ENCODE results near the gene TMEM243.
"Not testable (repeated sequence)": the region's sequence is repeated elsewhere in the genome, so short reads cannot be mapped to it uniquely, and the experiment has no call there.

The TMEM243 gene

DNA sequence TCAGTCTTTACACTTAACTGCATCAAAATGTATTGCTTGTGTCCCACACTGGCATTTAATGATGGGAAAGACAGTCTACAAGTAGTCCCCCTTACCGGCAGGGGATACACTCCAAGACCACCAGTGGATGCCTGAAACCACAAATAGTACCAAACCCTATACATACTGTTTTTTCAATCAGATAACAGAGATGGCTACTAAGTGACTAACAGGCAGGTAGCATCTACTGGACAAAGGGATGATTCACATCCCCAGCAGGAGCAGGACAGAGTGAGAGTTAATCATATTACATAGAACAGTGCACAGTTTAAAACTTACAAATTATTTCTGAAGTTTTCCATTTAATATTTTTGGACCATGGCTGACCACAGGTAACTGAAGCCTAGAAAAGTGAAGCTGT lies 13.2 kb downstream of the TMEM243 start:
- no peaks in the 10 kb centered on the region for H3K27me3 ChIP-seq (replicated peaks; ENCODE audit: control insufficient read depth, insufficient read depth, low read length)
- H3K36me3 ChIP-seq (ENCODE audit: control insufficient read depth, insufficient read depth, low read length): peaks cover 25% of the 10 kb centered on the region
- TF ChIP-seq, protein P1, sequence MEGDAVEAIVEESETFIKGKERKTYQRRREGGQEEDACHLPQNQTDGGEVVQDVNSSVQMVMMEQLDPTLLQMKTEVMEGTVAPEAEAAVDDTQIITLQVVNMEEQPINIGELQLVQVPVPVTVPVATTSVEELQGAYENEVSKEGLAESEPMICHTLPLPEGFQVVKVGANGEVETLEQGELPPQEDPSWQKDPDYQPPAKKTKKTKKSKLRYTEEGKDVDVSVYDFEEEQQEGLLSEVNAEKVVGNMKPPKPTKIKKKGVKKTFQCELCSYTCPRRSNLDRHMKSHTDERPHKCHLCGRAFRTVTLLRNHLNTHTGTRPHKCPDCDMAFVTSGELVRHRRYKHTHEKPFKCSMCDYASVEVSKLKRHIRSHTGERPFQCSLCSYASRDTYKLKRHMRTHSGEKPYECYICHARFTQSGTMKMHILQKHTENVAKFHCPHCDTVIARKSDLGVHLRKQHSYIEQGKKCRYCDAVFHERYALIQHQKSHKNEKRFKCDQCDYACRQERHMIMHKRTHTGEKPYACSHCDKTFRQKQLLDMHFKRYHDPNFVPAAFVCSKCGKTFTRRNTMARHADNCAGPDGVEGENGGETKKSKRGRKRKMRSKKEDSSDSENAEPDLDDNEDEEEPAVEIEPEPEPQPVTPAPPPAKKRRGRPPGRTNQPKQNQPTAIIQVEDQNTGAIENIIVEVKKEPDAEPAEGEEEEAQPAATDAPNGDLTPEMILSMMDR (IDR thresholded peaks at IDR 0.05; ENCODE audit: insufficient read depth, low read length, poor library complexity, severe bottlenecking): no peak
- H3K4me3 ChIP-seq (replicated peaks; ENCODE audit: low read depth, low read length): no peak overlapping the region
- no peak for DNase-seq (ENCODE audit: extremely low read depth, insufficient read length)

DNA sequence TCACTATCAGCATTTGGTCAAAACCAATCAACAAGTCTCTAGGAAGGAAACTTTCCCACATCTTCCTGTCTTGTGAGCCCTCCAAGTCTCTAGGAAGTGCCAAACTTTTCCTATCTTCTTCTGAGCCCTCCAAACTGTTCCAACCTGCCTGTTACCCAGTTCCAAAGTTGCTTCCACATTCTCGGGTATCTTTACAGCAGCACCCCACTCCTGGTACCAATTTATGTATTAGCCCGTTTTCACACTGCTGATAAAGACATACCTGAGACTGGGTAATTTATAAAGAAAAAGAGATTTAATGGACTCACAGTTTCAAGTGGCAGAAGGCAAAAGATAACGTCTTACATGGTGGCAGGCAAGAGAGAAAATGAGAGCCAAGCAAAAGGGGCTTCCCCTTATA lies 13.8 kb downstream of the TMEM243 start:
- DNase-seq (ENCODE audit: extremely low read depth, insufficient read length); H3K4me3 ChIP-seq (replicated peaks; ENCODE audit: low read depth, low read length); H3K27me3 ChIP-seq (replicated peaks; ENCODE audit: control insufficient read depth, insufficient read depth, low read length): not testable (repeated sequence)
- H3K36me3 ChIP-seq (ENCODE audit: control insufficient read depth, insufficient read depth, low read length): peaks cover 22% of the 10 kb centered on the region

DNA sequence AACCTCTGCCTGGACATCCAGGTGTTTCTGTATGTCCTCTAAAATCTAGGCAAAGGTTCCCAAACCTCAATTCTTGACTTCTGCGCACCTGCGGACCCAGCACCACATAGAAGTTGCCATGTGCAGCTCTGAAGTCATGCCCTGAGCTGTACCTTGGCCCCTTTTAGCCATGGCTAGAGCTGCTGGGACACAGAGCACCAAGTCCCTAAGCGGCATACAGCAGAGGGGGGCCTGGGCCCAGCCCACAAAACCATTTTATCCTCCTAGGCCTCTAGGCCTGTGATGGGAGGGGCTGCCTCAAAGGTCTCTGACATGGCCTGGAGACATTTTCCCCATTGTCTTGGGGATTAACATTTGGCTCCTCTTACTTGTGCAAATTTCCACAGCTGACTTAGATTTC lies 14.6 kb downstream of the TMEM243 start:
- DNase-seq (ENCODE audit: extremely low read depth, insufficient read length): no peak
- no peak overlapping the region for H3K4me3 ChIP-seq (replicated peaks; ENCODE audit: low read depth, low read length)
- H3K36me3 ChIP-seq (ENCODE audit: control insufficient read depth, insufficient read depth, low read length): peaks cover 18% of the 10 kb centered on the region
- TF ChIP-seq, protein P1 (IDR thresholded peaks at IDR 0.05; ENCODE audit: insufficient read depth, low read length, poor library complexity, severe bottlenecking): no peak
- H3K27me3 ChIP-seq (replicated peaks; ENCODE audit: control insufficient read depth, insufficient read depth, low read length): no peaks in the 10 kb centered on the region

DNA sequence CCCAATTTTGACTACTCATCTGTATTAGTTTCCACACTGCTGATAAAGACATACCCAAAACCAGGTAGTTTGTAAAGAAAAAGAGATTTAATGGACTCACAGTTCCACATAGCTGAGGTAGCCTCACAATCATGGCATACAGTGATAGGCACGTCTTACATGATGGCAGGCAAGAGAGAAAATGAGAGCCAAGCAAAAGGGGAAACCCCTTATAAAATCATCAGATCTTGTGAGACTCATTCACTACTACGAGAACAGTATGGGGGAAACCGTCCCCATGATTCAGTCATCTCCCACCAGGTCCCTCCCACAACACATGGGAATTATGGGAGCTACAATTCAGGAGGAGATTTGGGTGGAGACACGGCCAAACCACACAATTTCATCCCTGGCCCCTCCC lies 15.6 kb downstream of the TMEM243 start:
- DNase-seq (ENCODE audit: extremely low read depth, insufficient read length); H3K4me3 ChIP-seq (replicated peaks; ENCODE audit: low read depth, low read length); H3K27me3 ChIP-seq (replicated peaks; ENCODE audit: control insufficient read depth, insufficient read depth, low read length): not testable (repeated sequence)
- H3K36me3 ChIP-seq (ENCODE audit: control insufficient read depth, insufficient read depth, low read length): peaks cover 20% of the 10 kb centered on the region

DNA sequence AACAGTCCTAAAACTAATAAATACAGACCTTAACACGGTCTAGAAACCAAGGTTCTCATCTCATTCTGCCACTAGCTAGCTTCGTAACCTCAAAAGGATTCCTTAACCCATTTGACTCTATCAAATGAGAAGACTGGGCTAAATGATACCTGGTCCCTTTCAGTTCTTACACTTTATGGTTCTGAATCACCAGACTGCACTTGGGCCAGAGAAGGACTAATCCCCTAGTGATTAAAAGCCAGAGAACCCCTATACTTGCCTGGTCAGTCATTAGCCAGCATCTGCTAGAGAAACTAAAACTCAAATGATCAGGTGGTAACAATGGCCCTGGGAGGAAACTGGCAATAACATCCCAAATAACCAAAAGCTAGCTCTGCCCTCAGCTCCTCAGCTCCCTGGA lies 16.8 kb downstream of the TMEM243 start:
- DNase-seq (ENCODE audit: extremely low read depth, insufficient read length): no peak
- H3K36me3 ChIP-seq (ENCODE audit: control insufficient read depth, insufficient read depth, low read length): peaks cover 14% of the 10 kb centered on the region
- H3K4me3 ChIP-seq (replicated peaks; ENCODE audit: low read depth, low read length): no peak overlapping the region
- TF ChIP-seq, protein P1 (IDR thresholded peaks at IDR 0.05; ENCODE audit: insufficient read depth, low read length, poor library complexity, severe bottlenecking): no peak
- no peaks in the 10 kb centered on the region for H3K27me3 ChIP-seq (replicated peaks; ENCODE audit: control insufficient read depth, insufficient read depth, low read length)

DNA sequence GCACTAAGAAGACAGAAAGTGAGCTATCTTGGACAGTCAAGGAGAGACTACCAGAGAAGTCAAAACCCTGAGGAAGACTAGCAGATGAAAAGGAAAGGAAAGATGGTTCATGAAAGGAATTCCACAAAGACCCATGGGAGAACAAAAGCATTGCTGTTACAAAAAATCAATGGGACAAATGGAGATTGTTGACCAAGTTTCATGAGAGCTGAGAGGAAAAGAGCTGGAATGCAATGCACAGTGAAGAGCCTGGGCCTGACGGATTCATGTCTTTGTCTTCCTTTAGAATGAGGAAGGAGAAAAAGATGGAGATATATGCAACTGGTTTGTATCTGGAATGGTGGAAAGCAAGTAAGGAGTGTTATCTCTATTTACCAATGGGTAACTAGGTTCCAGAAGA lies 17.3 kb downstream of the TMEM243 start:
- TF ChIP-seq, protein P1 (IDR thresholded peaks at IDR 0.05; ENCODE audit: insufficient read depth, low read length, poor library complexity, severe bottlenecking): no peak
- peaks cover 13% of the 10 kb centered on the region for H3K36me3 ChIP-seq (ENCODE audit: control insufficient read depth, insufficient read depth, low read length)
- H3K4me3 ChIP-seq (replicated peaks; ENCODE audit: low read depth, low read length): no peak overlapping the region
- no peak for DNase-seq (ENCODE audit: extremely low read depth, insufficient read length)
- no peaks in the 10 kb centered on the region for H3K27me3 ChIP-seq (replicated peaks; ENCODE audit: control insufficient read depth, insufficient read depth, low read length)

DNA sequence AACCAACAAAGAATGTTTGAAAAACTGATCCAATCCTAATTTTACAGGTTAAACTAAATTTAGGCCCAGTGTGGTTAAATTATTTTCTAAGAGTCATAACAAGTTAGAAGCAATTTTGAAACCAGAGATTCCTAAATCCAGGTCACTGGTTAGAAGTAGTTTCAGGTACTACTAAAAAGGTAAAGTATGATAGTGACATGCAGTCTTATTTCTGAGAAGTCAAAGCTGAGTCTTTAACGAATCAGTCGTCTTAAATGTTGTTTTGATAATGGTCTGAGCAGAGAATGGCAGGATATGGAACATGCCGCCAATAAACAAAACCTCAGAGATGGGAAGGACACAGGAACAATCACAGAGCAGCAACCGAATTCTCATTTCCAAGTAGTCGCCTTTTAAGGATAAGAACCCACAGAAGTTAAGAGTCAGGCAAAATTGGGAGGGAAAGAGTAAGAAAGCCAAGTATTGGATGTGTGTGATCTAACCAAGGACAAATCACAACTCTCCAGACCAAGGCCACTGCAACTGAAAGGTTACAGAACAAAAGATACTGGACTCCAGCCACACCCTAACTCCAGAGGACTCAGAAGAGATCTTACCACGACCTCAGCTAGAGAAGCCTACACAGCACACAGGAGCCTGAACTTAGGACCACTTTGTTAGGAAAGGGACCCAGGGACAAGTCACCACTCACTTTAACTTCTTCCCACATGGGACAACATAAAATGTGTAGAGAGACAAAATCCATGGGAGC lies 19.7 kb downstream of the TMEM243 start:
- H3K27me3 ChIP-seq (replicated peaks; ENCODE audit: control insufficient read depth, insufficient read depth, low read length): no peaks in the 10 kb centered on the region
- H3K4me3 ChIP-seq (replicated peaks; ENCODE audit: low read depth, low read length): no peak overlapping the region
- DNase-seq (ENCODE audit: extremely low read depth, insufficient read length): no peak
- TF ChIP-seq, protein P1 (IDR thresholded peaks at IDR 0.05; ENCODE audit: insufficient read depth, low read length, poor library complexity, severe bottlenecking): no peak
- peaks cover 14% of the 10 kb centered on the region for H3K36me3 ChIP-seq (ENCODE audit: control insufficient read depth, insufficient read depth, low read length)

All from GM06990 (cell line).